ENCODE results near the gene AUTS2. TPM values are rescaled to one million over a fixed set of nuclear protein-coding genes. Genes with fewer than 3 reads are reported as not detected.

The AUTS2 gene
- total RNA-seq, 1 experiment from 2014 or later: 0.11 TPM

DNA sequence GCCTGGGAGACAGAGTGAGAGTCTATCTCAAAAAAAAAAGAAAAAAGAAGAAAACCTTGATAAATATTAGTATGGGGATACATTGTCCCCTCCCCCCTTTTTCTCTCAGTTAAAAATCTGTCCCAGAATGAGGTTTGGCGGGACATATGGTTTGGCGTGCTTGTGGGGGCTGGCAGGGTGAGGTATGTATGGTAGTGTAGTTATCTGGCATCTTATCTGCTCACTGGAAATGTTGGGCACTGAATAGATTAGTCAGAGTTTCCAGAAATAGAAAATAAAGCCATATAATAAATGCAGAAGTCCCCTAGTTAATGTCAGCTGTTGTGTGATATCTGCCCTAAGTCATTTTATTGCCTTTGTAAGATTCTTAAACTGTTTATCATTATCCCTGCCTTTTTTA is 1136.1 kb downstream of the AUTS2 start:
- DNase-seq (ENCODE audit: low read depth, low spot score): no peak
- in situ Hi-C loops (cut with HindIII; ENCODE audit: low pct_unique_long_range_greater_than_20kb, low sequenced_read_pairs): no loop called here

DNA sequence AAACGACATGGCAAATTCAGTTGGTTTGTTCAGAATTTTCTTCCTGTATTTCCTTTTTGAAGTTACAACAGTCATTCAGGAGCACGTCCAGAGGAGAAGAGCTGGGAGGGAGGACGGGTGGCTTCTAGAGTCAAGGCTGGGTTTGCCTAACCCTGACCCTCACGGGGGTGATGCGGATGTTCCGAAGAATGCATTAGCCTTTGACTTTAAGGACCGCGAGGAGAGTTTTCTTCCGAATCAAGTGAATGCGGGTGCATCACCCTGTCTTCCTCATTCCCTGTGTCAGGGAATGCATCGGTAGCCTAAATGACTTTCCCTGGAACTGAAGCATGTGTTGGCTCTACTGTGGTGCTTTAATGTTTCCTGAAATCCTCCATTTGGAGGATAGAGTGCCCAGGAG is 1137.0 kb downstream of the AUTS2 start:
- DNase-seq (ENCODE audit: low read depth, low spot score): no peak
- in situ Hi-C loops (cut with HindIII; ENCODE audit: low pct_unique_long_range_greater_than_20kb, low sequenced_read_pairs): no loop called here

DNA sequence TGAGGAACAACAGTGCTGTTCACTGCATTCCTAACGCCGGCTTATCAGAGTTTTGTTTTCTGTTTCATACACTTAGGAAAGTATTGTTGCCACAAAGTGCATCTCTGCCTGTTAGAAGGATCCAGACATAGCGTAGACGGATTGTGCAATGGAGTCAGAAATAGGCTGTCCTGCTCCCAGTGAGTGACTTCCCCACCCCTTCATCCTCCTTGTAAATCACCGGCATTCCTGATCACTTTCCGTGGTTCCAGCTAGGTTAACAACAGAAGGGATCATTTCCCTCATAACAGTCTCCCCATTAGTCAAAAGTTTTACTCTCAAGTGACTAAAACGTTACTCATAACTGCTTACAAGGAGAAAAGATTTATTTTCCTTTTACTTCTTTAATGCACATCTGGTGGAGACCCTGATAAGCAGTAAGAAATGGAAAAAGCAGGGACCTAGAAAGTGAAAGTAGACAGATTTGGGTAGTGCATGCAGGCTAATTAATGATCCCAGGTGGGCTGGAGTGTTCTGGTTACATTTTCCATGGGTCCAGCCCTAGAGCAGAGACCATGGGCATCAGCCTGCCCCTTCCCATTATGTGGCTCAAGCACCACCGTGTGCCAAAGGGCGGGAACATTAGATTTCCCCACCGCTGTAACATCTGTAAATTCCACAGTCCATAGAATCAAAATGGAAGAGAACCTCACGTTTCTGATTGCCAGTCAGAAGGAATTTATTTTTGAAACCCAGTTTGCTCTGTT is 1138.6 kb downstream of the AUTS2 start:
- in situ Hi-C loops (cut with HindIII; ENCODE audit: low pct_unique_long_range_greater_than_20kb, low sequenced_read_pairs): no loop called here
- no peak for DNase-seq (ENCODE audit: low read depth, low spot score)

DNA sequence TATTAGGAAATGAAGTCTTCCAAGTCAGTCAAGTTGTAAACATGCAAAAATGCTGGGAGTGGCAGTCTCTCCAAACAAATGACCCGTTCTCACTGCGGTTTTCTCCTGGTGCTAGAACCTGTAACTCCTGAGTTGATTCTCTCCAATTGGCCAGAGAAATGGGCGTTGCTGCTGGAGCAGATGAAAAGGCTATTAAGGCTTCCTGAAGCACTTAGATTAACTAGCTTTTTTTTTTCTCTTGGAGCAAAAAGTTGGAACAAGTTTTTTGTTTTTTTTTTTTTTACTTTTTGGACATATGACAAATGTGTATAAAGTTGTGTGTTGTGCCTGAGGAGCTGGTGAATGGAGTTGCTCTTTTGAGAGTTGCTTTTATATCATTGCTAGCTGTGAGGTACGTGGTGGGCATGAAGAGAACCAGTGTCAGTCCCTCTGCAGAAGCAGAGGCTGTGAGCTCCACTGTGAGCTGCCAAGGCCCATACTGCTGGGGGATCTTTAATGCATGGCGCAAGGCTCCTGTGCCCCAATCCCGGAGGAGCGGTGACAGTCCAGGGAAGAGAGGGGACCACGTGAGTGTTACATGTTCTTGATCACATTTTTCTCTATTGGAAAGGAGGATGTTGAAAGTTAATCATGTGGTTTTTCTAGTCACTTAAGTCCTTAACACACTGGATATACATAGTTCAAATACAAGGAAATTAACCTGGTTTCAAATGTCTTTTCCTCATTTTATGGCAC is 1140.0 kb downstream of the AUTS2 start:
- in situ Hi-C loops (cut with HindIII; ENCODE audit: low pct_unique_long_range_greater_than_20kb, low sequenced_read_pairs): no loop called here
- DNase-seq (ENCODE audit: low read depth, low spot score): peak; percentile 19

DNA sequence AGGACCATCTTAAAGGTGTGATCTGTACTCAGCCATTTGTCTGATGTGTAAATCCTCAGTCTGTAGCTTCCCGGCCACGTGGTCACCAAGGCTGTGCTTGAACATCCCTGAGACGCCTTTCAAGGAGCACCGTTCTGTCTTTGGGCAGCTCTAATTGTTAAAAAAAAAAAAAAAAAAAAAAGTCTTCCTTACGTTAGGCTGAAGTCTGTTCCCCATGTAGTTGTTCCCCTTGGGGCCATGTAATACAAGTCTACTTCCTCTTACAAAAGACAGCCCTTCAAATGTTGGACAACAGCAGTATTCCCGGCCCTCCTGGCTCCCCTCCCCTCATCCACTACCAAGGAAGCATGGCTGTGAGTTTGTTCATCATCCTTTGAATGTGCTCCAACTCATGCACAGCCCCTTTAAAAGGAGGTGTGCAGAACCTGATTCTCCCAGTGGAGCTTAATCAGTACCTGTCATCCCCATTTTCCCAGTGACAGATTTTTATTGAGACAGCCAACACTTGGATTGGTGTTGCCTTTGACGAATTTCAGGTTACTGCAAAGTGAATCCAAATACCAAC is 1141.5 kb downstream of the AUTS2 start:
- in situ Hi-C loops (cut with HindIII; ENCODE audit: low pct_unique_long_range_greater_than_20kb, low sequenced_read_pairs): no loop called here

DNA sequence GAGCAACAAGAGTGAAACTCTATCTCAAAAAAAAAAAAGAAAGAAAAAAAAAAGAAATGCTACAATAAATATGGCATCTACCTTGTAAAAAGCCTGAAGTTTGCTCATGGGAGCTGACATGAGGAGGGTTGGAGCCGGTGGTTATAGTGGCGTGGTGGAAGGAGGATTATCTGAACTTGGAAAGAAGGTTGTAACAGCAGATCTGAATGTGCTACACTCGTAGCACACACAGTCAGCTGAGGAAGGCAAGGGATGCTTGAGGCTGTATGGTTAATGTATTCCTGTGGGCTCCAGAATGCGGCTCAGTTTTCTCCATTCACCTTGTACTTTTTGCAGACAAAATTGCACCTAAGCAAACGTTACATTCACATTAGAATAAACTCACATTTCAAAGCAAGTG is 1143.4 kb downstream of the AUTS2 start:
- no peak for DNase-seq (ENCODE audit: low read depth, low spot score)
- in situ Hi-C loops (cut with HindIII; ENCODE audit: low pct_unique_long_range_greater_than_20kb, low sequenced_read_pairs): no loop called here

More for the DNA sequence above, 1141.5 kb downstream of the AUTS2 start:
- DNase-seq (ENCODE audit: low read depth, low spot score): no peak

DNA sequence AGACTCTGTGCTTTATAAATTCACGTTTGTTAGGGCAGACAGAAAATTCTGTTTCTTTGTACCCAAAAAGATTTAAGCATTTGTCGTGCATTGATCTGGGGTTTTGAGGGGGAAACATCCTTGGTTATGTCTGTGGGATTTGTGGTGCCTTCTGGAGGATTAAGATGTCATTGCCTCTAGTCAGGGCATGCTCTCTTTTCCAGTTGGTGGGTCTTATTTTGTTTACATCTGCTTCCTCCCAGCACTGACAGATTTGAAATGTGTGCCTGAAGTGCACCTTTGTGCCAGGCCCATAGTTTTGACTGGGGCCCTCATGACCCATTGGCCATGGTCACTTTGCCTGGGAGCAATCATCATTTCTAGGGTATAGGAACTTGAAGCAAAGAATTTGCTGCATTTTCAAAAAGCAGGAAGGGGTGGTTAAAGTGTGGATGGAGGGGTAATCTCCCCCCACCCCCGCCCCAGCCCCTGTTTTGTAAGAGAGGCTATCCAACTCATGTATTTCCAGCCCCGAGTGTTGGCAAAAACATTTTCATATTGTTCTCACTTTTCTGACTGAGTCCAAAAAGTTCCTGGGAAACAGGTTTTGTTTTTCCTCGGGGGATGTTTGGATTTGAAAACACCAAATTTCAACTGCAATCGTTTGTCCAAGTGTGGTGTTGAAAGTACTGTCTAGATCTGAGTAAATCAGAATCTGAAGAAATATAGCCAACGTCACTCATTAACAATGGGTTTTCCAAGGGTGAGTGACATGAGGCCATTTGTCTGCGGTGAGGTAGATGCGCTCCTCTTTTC is 1145.5 kb downstream of the AUTS2 start:
- no peak for DNase-seq (ENCODE audit: low read depth, low spot score)
- in situ Hi-C loops (cut with HindIII; ENCODE audit: low pct_unique_long_range_greater_than_20kb, low sequenced_read_pairs): no loop called here

DNA sequence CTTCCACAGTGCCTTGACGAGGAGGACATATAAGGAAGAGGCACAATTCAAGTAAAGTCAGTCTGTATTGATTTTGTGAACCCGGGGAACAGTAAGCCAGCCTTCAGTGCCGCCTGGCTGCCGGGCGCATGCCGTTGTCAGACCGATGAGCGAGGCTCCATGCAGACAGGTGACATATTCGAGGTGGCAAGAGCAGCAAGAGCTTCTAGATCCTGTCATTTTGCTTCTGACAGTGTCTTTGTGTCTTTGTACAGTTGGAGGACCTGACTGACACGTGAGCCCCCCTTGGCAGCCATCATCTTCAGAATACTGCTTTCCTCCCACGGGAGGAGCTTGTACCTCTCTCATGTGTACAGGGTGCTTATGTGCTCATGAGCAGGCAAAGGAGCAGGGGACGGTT is 1146.2 kb downstream of the AUTS2 start:
- in situ Hi-C loops (cut with HindIII; ENCODE audit: low pct_unique_long_range_greater_than_20kb, low sequenced_read_pairs): no loop called here
- DNase-seq (ENCODE audit: low read depth, low spot score): no peak

DNA sequence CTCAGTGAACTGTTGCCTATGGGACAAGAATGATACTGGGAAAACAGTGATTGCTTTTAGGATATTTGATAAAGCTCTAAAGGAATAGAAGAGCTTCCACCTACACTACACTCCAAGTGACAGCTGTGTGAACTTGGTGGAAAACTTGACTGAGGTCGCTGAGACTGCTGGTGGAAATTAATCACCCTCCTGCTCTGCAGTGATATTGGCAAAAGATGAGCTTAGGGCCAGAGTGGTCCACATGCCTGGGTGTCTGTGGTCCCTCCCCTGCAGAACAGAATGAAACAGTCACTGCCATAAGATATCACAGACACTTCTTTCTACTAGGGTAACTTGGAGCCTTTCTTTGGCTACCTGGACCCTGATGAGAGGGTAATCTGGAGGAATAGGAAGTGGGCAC is 1151.6 kb downstream of the AUTS2 start:
- in situ Hi-C loops (cut with HindIII; ENCODE audit: low pct_unique_long_range_greater_than_20kb, low sequenced_read_pairs): no loop called here

DNA sequence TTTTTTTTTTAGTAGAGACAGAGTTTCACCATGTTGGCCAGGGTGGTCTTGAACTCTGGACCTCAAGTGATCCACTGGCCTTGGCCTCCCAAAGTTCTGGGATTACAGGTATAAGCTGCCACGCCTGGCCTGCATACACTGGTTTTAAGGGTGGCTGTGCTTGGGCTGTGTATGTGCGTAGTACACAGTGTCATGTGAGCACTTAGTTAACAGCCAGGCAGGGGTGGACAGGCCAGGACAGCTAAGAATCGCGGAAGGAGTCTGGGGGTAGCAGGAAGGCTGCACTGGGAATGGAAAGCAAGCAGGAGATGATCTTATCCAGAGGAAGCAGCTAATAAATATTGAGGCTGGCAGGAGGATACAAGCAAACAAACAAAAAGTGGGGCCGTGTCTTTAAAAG is 1153.6 kb downstream of the AUTS2 start:
- in situ Hi-C loops (cut with HindIII; ENCODE audit: low pct_unique_long_range_greater_than_20kb, low sequenced_read_pairs): no loop called here
- no peak for DNase-seq (ENCODE audit: low read depth, low spot score)

More for the DNA sequence above, 1151.6 kb downstream of the AUTS2 start:
- DNase-seq (ENCODE audit: low read depth, low spot score): no peak

DNA sequence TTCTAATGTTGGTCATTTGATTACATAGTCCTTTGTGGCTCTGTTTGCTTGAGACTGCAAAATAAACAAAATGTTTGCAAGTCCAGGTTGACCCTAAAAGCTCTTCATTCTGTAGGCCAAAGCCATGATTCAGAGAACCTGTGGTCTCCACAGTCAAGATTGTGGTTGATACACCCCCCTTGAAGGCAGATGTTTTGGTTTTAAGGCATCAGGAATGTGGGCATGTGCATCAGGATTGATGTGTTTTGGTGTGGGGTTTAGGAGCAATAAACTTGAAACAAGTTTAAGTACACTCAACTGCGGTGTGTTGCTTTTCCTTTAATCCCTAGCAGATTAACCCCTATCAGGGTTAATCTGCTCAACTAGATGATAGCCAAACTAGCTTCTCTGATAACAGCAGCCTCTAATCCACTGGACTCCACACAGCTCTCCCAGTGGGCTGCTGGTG is 1154.5 kb downstream of the AUTS2 start:
- no peak for DNase-seq (ENCODE audit: low read depth, low spot score)
- in situ Hi-C loops (cut with HindIII; ENCODE audit: low pct_unique_long_range_greater_than_20kb, low sequenced_read_pairs): no loop called here

DNA sequence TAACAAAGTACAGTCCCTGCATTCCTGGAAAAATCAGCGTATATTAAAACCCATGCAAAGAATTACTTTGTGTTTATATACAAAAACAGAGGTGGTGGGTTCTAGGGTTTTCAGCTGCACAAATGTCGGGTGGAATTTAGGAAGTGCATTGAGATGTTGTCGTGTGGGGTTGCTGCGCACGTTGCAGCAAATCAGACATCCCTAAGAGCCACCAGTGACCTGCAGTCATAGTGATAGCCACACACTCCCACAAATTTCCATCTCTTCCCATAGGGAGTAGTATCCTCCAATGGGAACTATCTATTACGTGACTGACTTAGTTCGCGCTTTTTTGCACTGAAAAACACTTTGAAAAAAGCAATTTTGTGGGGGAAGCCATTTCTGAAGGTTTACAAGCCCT is 1158.5 kb downstream of the AUTS2 start:
- in situ Hi-C loops (cut with HindIII; ENCODE audit: low pct_unique_long_range_greater_than_20kb, low sequenced_read_pairs): no loop called here
- DNase-seq (ENCODE audit: low read depth, low spot score): no peak

DNA sequence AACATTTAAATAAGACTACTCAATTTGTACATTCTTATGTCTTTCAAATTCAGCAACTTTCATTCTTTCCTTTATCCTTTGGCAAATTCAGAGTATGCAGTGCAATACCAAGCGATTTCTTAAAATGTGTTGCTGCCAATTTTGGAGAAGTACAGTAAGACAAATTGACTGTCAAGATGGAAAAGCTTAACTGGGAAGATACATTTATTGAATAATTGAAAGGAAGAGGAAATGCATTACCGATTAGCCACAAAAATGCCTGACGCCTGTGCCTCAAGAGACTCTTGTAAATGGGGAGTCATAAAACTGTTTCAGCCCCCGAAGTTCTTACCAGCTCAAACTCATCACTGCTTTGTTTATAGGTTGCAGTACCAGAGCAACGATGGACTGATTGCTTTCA is 1160.4 kb downstream of the AUTS2 start:
- no peak for DNase-seq (ENCODE audit: low read depth, low spot score)
- in situ Hi-C loops (cut with HindIII; ENCODE audit: low pct_unique_long_range_greater_than_20kb, low sequenced_read_pairs): no loop called here

DNA sequence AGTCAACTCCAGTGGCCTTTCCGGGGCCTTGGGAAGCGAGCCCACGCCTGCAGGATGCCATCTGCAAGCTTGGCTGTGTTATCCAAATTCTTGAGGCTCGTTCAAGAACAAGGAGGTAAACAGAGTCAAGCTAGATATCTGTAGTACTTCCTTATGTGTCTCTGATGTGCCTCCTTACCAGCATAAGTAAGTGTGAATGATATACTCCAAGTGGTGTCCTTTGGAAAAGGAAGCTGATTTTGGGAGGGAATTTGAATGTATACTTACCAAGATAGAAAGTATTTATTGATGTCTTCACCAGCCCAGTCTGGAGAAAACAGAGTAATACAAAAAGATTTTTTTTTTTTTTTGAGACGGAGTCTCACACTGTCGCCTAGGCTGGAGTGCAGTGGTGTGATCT is 1161.4 kb downstream of the AUTS2 start:
- no peak for DNase-seq (ENCODE audit: low read depth, low spot score)
- in situ Hi-C loops (cut with HindIII; ENCODE audit: low pct_unique_long_range_greater_than_20kb, low sequenced_read_pairs): no loop called here

DNA sequence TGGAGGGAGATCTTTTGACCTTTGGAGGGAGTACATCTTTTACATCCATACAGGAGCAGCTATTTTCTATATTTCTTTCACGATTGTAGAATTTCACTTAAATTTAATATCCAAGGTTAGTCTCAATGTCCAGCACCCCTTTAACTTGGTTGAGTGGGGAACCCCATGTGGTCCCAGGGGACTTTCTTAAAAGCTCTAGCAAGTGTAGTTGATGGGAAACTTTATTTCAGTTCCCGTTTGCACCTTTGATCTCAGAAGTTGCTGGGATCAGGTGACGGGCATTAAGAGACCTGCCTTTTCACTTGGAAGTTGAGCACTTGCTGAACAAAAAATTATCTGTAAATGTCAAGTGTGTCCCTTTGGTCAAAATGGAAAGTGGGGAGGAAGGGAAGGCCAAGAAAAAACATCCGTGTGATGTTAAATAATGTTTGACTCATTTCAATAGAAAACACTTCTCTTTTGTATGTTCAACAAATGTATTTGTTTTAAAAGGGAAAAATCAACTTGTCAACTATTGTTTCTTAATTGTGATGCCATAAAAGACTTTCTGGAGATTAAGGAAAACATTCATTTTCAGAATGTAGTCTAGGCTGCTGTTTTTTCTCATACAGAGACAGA is 1163.5 kb downstream of the AUTS2 start:
- in situ Hi-C loops (cut with HindIII; ENCODE audit: low pct_unique_long_range_greater_than_20kb, low sequenced_read_pairs): no loop called here

DNA sequence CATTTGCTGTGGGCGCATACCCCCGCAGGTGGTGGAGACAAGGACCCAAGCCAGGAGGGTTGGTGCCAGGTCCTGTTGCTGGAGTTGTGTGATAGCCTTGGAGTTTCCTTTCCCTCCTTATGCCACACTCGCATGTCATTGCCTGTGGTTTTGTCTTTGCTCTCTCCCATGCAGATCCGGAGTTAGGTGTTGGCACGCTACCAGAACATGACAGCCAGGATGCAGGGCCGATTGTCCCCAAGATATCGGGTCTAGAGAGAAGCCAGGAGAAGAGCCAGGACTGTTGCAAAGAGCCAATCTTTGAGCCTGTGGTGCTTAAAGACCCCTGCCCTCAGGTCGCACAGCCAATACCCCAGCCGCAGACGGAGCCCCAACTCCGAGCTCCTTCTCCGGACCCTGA is 1164.4 kb downstream of the AUTS2 start:
- DNase-seq (ENCODE audit: low read depth, low spot score): no peak
- in situ Hi-C loops (cut with HindIII; ENCODE audit: low pct_unique_long_range_greater_than_20kb, low sequenced_read_pairs): no loop called here

More for the DNA sequence above, 1163.5 kb downstream of the AUTS2 start:
- DNase-seq (ENCODE audit: low read depth, low spot score): no peak

DNA sequence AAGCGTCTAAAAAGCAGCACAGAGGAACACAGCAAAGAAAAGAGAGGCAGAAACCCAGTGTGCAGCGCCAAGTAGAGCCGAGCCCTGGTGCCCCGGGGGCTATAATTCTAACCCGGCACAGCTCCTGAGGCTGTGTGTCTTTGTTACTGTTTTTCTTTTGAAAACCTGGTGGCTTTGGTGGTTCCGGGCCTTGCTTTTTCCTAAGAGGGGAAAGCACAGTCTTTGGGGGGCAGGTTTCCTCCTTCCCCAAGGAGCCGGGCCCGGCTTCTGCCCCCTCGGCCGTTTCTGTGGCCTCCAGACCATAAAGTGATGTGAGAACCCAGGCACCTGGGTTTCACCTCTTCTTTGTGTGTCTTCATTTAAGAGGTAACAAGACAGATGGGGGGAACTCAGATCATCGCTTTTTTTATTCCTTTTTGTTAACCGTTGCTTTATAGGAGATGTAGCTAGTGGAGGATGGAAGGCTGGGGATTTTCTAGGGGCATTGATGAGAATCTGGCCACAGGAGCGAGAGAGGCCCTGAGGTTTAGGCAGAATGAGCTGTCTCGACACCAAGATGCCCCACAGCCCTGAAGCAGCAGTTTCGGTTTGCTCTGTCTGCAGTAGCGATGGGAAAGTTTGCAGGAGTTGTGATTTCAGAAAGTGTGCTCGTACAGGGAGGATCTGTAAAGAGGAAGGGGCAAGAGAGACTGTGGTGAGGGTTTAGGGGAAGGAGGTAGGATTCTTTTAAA is 1165.9 kb downstream of the AUTS2 start:
- DNase-seq (ENCODE audit: low read depth, low spot score): no peak
- in situ Hi-C loops (cut with HindIII; ENCODE audit: low pct_unique_long_range_greater_than_20kb, low sequenced_read_pairs): no loop called here
